ENCODE results near the gene DCPS. TPM values are rescaled to one million over a fixed set of nuclear protein-coding genes. Genes with fewer than 3 reads are reported as not detected.
"Not testable (repeated sequence)": the region's sequence is repeated elsewhere in the genome, so short reads cannot be mapped to it uniquely, and the experiment has no call there.

The DCPS gene
- total RNA-seq, 1 experiment from 2014 or later = 52.6 TPM

GRCh38 chr11:126362879-126363655 is 59.2 kb downstream of the DCPS start:
- no peak overlapping the region for H3K4me2 ChIP-seq (ENCODE audit: low read length)
- H3K9me2 ChIP-seq (replicated peaks; ENCODE audit: low read length) = no peaks in the 10 kb centered on the region
- no peaks in the 10 kb centered on the region for H3K9me3 ChIP-seq (ENCODE audit: low read length)
- intact Hi-C loops (cut with micrococcal nuclease) = no loop called here
- no peaks in the 10 kb centered on the region for H3F3A ChIP-seq (ENCODE audit: low read length, unreplicated experiment)
- H2AFZ ChIP-seq (ENCODE audit: low read length) = no peak overlapping the region
- no peak overlapping the region for H3K27ac ChIP-seq (ENCODE audit: low read length)
- H3K36me3 ChIP-seq (ENCODE audit: low read depth, low read length) = peaks cover 4% of the 10 kb centered on the region
- H3K4me1 ChIP-seq (ENCODE audit: insufficient read depth, low read length) = peaks cover 42% of the 10 kb centered on the region
- no peak for DNase-seq
- no TSS peak for BruUV-seq (replicated peaks)
- CTCF ChIA-PET = no interaction called here
- peaks cover 82% of the 10 kb centered on the region for H3K79me2 ChIP-seq (ENCODE audit: low read length)
- no peak overlapping the region for H3K9ac ChIP-seq (ENCODE audit: low read length)
- H4K20me1 ChIP-seq (ENCODE audit: low read length) = no peaks in the 10 kb centered on the region
- POLR2A ChIA-PET (ENCODE audit: unreplicated experiment) = no interaction called here
- H3K4me3 ChIP-seq (ENCODE audit: low read length) = no peak overlapping the region
- H3K27me3 ChIP-seq (ENCODE audit: low read length) = no peaks in the 10 kb centered on the region
- TF ChIP-seq EZH2 (IDR thresholded peaks at IDR 0.05; ENCODE audit: low read length, unreplicated experiment) = no peak
- no peak for TF ChIP-seq CTCF (conservative IDR thresholded peaks at IDR 0.05; ENCODE audit: low read depth, low read length)
- TF ChIP-seq EZH2phosphoT487 (IDR thresholded peaks at IDR 0.05; ENCODE audit: borderline replicate concordance, low read length) = no peak
- ATAC-seq = no peak

- TF ChIP-seq EZH2 (IDR thresholded peaks at IDR 0.05; ENCODE audit: low read length, unreplicated experiment) (no peak), EZH2phosphoT487 (IDR thresholded peaks at IDR 0.05; ENCODE audit: borderline replicate concordance, low read length) (no peak), CTCF (conservative IDR thresholded peaks at IDR 0.05; ENCODE audit: low read depth, low read length) (no peak)
- ATAC-seq = no peak
- Histone ChIP-seq H3F3A (ENCODE audit: low read length, unreplicated experiment) (no peaks in the 10 kb centered on the region), H3K9ac (ENCODE audit: low read length) (no peak overlapping the region), H3K9me3 (ENCODE audit: low read length) (no peaks in the 10 kb centered on the region), H3K9me2 (replicated peaks; ENCODE audit: low read length) (no peaks in the 10 kb centered on the region), H3K4me3 (ENCODE audit: low read length) (no peak overlapping the region), H4K20me1 (ENCODE audit: low read length) (no peaks in the 10 kb centered on the region), H2AFZ (ENCODE audit: low read length) (no peak overlapping the region), H3K27ac (ENCODE audit: low read length) (no peak overlapping the region), H3K4me2 (ENCODE audit: low read length) (no peak overlapping the region), H3K4me1 (ENCODE audit: insufficient read depth, low read length) (peaks cover 42% of the 10 kb centered on the region), H3K36me3 (ENCODE audit: low read depth, low read length) (peaks cover 4% of the 10 kb centered on the region), H3K79me2 (ENCODE audit: low read length) (peaks cover 82% of the 10 kb centered on the region), H3K27me3 (ENCODE audit: low read length) (no peaks in the 10 kb centered on the region)
- CTCF ChIA-PET = no interaction called here
- POLR2A ChIA-PET (ENCODE audit: unreplicated experiment) = no interaction called here
- DNase-seq = no peak
- no TSS peak for BruUV-seq (replicated peaks)
- intact Hi-C loops (cut with micrococcal nuclease) = no loop called here
Measured at GRCh38 chr11:126363706-126364248, 59.9 kb downstream of the DCPS start.

DNA sequence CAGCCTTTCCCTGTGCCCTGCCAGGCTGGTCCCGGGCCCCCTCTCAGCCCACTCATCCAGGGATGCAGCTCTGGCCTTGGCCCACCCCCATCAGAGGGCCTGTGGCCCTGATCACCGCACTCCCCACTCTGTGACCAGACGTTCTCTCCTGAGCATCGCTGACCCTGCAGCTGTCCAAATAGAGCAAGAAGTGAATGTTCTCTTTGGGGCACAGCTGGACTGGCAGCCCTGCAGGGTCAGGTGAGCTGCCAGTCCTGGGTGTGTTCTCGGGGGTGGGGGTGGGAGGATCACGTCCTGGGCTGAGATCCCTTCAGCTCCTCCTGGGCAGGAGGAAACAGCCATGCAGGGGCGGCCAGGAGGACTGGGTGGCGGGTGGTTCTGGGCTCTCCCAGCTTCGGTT is 60.9 kb downstream of the DCPS start:
- intact Hi-C loops (cut with micrococcal nuclease) = loop anchor here (5.0 kb wide), 1 partner anchor 58 kb away; no protein-coding TSS in a partner anchor
- CTCF ChIA-PET; H3K27ac ChIP-seq (ENCODE audit: low read length); H3K4me3 ChIP-seq (ENCODE audit: low read length); H2AFZ ChIP-seq (ENCODE audit: low read length); H3K9ac ChIP-seq (ENCODE audit: low read length); H4K20me1 ChIP-seq (ENCODE audit: low read length); H3K4me2 ChIP-seq (ENCODE audit: low read length); H3K9me3 ChIP-seq (ENCODE audit: low read length); BruUV-seq (replicated peaks); DNase-seq; H3K27me3 ChIP-seq (ENCODE audit: low read length); H3K9me2 ChIP-seq (replicated peaks; ENCODE audit: low read length); H3F3A ChIP-seq (ENCODE audit: low read length, unreplicated experiment); H3K36me3 ChIP-seq (ENCODE audit: low read depth, low read length); POLR2A ChIA-PET (ENCODE audit: unreplicated experiment): not testable (repeated sequence)
- ATAC-seq = peak; percentile 9; the same call in 1 of the 2 replicates
- Histone ChIP-seq H3K79me2 (ENCODE audit: low read length) (peaks cover 81% of the 10 kb centered on the region), H3K4me1 (ENCODE audit: insufficient read depth, low read length) (peaks cover 35% of the 10 kb centered on the region)

- POLR2A ChIA-PET (ENCODE audit: unreplicated experiment); H3K9ac ChIP-seq (ENCODE audit: low read length); H4K20me1 ChIP-seq (ENCODE audit: low read length); H3K27me3 ChIP-seq (ENCODE audit: low read length); H3K36me3 ChIP-seq (ENCODE audit: low read depth, low read length); H3F3A ChIP-seq (ENCODE audit: low read length, unreplicated experiment); H3K9me2 ChIP-seq (replicated peaks; ENCODE audit: low read length); H3K4me3 ChIP-seq (ENCODE audit: low read length); CTCF ChIA-PET; H2AFZ ChIP-seq (ENCODE audit: low read length); BruUV-seq (replicated peaks); H3K9me3 ChIP-seq (ENCODE audit: low read length): not testable (repeated sequence)
- Histone ChIP-seq H3K79me2 (ENCODE audit: low read length) (peaks cover 81% of the 10 kb centered on the region), H3K27ac (ENCODE audit: low read length) (peak overlapping the region; percentile 21), H3K4me1 (ENCODE audit: insufficient read depth, low read length) (peaks cover 30% of the 10 kb centered on the region), H3K4me2 (ENCODE audit: low read length) (peak overlapping the region; percentile 62)
- intact Hi-C loops (cut with micrococcal nuclease) = loop anchor here (5.0 kb wide), 1 partner anchor 57 kb away; no protein-coding TSS in a partner anchor
- peak; percentile 54 for ATAC-seq
- DNase-seq = peak; percentile 48
Measured at GRCh38 chr11:126365508-126365907, 61.6 kb downstream of the DCPS start.

Data from PC-3 (cell line).